Vagina (tissue), 2 donors: ENCODE data around the gene FIS1. TPM values are rescaled to one million over a fixed set of nuclear protein-coding genes. Genes with fewer than 3 reads are reported as not detected.
"Not testable (repeated sequence)": the region's sequence is repeated elsewhere in the genome, so short reads cannot be mapped to it uniquely, and the experiment has no call there.

Source experiments
- DNase-seq, 2 donors: peaks; one replicate each; pipeline ENCODE4 v3.0.0-alpha.2; 2017; ENCODE audit errors: extremely low spot score in 2 of 2
- H3K27ac ChIP-seq: fragments of 200-600 bp; sonication (generic); one replicate; pipeline ENCODE4 v1.5.1; 2019
- H3K27me3 ChIP-seq: fragments of 200-600 bp; sonication (generic); one replicate; pipeline ENCODE4 v1.5.1; 2019
- H3K36me3 ChIP-seq, 2 donors: fragments of 200-600 bp; sonication (generic); one replicate each; pipeline ENCODE4 v1.5.1; 2017 to 2019
- H3K4me1 ChIP-seq: fragments of 200-600 bp; sonication (generic); one replicate; pipeline ENCODE4 v1.5.1; 2019
- H3K4me3 ChIP-seq, 2 donors: fragments of 200-600 bp; sonication (generic); 1 replicate in 1 of 2; 2 replicates in 1 of 2; pipeline ENCODE4 v1.5.1; 2016 to 2019
- H3K9me3 ChIP-seq: fragments of 200-600 bp; sonication (generic); one replicate; pipeline ENCODE4 v1.5.1; 2019
- POLR2A ChIP-seq, 2 donors: fragments of 450-650 bp; IDR thresholded peaks; one replicate each; pipeline ENCODE4 v1.6.1; 2017; ENCODE audit warnings: antibody characterized with exemption in 2 of 2, mild to moderate bottlenecking in 2 of 2, moderate library complexity in 2 of 2
- POLR2AphosphoS5 ChIP-seq, 2 donors: sonication (generic); formaldehyde crosslinking; IDR thresholded peaks; one replicate each; pipeline ENCODE4 v1.9.0; 2017; ENCODE audit warnings: antibody characterized with exemption in 2 of 2, mild to moderate bottlenecking in 2 of 2, low read depth in 1 of 2; ENCODE audit not compliant: insufficient read depth in 1 of 2
- intact Hi-C: fragments of 100-400 bp; cut with DNase I; formaldehyde crosslinking; loops from one replicate; pipeline ENCODE4 v1.15.1; 2023
- total RNA-seq: library from RNA; depleted of rRNA; stranded (reverse); fragments of >200 nt; gene quantifications from one replicate; pipeline ENCODE4 v1.2.3, GENCODE V29; 2016
- TF ChIP-seq, protein P1 (sequence below), 3 experiments: fragments of 450-650 bp in 2 of 3; fragments of 200-600 bp in 1 of 3; sonication (generic) in 1 of 3; IDR thresholded peaks; one replicate each; pipeline ENCODE4 v1.5.1; 2017 to 2019; ENCODE audit warnings: antibody characterized with exemption in 3 of 3, mild to moderate bottlenecking in 2 of 3, moderate library complexity in 2 of 3

FIS1 gene
- 204 TPM for total RNA-seq

- H3K9me3 ChIP-seq, result no peaks in the 10 kb centered on the region
- H3K27me3 ChIP-seq, result no peaks in the 10 kb centered on the region
- H3K36me3 ChIP-seq, result peaks cover 0 to 12% of the 10 kb centered on the region in 2 donors
- H3K27ac ChIP-seq, result peak within 1 kb of the TSS; percentile 97
- TF ChIP-seq, protein P1, sequence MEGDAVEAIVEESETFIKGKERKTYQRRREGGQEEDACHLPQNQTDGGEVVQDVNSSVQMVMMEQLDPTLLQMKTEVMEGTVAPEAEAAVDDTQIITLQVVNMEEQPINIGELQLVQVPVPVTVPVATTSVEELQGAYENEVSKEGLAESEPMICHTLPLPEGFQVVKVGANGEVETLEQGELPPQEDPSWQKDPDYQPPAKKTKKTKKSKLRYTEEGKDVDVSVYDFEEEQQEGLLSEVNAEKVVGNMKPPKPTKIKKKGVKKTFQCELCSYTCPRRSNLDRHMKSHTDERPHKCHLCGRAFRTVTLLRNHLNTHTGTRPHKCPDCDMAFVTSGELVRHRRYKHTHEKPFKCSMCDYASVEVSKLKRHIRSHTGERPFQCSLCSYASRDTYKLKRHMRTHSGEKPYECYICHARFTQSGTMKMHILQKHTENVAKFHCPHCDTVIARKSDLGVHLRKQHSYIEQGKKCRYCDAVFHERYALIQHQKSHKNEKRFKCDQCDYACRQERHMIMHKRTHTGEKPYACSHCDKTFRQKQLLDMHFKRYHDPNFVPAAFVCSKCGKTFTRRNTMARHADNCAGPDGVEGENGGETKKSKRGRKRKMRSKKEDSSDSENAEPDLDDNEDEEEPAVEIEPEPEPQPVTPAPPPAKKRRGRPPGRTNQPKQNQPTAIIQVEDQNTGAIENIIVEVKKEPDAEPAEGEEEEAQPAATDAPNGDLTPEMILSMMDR (IDR thresholded peaks at IDR 0.05), result peak; percentile 30 to 90 (median 90)
- TF ChIP-seq POLR2A (IDR thresholded peaks at IDR 0.05), result peak in 1 of 2 donors; percentile 71
- TF ChIP-seq POLR2AphosphoS5 (IDR thresholded peaks at IDR 0.05; ENCODE audit: insufficient read depth in 1 of 2, low read depth in 1 of 2), result peak; percentile 90 to 98
- DNase-seq, result no peak
- peak within 1 kb of the TSS; percentile 77 to 85 for H3K4me3 ChIP-seq
- H3K4me1 ChIP-seq, result peaks cover 52% of the 10 kb centered on the region
- intact Hi-C loops, result no loop called here
Observed at GRCh38 chr7:101244375-101245146, at the start of gene FIS1. Gene FIS1, minus strand, starts transcription at chr7:101245081. Its CDS starts 77 bp downstream, at chr7:101245004.

DNA sequence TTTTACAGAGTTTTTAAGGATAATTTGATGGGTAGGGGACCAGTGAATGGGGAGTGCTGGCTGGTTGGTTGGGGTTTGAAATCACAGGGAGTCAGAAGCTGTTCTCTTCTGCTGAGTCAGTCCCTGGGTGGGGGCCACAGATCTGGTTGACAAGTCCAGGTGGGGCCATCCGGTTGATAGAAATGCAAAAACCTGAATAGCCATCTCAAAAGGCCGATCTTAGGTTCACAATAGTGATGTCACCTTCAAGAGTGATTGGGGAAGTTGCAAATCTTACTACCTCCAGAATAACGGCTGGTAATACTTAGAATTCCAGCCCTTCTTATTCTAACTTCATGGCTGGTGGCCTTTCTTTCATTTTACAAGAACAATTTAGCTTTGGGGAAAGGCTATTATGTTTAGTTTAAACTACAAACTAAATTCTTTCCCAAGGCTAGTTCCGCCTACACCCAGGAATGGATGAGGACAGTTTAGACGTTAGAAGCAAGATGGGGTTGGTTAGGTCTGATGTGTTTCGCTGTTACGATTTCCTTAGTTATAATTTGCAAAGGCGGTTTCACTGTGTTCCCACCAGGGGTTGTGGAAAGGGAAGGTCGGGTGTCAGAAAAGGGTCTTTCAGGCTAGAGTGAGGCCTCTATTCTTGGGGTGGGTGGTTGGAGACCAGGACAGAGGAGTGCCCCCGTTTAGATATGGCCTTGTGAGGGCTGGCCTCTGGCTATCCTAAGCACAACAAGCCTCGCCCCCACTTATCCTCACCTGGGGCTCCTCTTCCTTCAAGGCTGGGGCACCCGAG lies 49.4 kb upstream of the FIS1 start:
- TF ChIP-seq, protein P1 (IDR thresholded peaks at IDR 0.05), result no peak
- TF ChIP-seq POLR2A (IDR thresholded peaks at IDR 0.05) (no peak), POLR2AphosphoS5 (IDR thresholded peaks at IDR 0.05; ENCODE audit: insufficient read depth in 1 of 2, low read depth in 1 of 2) (no peak)
- intact Hi-C loops, result no loop called here
- H3K27ac ChIP-seq, result no peak overlapping the region
- DNase-seq, result no peak
- no peaks in the 10 kb centered on the region for H3K36me3 ChIP-seq
- no peak overlapping the region for H3K4me3 ChIP-seq
- H3K4me1 ChIP-seq, result peaks cover under 1% of the 10 kb centered on the region
- peaks cover 3% of the 10 kb centered on the region for H3K27me3 ChIP-seq
- H3K9me3 ChIP-seq, result no peaks in the 10 kb centered on the region

GRCh38 chr7:101293069-101294021 lies 48.5 kb upstream of the FIS1 start:
- DNase-seq, H3K4me3 ChIP-seq, H3K27ac ChIP-seq, H3K27me3 ChIP-seq, H3K9me3 ChIP-seq, H3K36me3 ChIP-seq, intact Hi-C loops, H3K4me1 ChIP-seq: not testable (repeated sequence)

GRCh38 chr7:101292566-101292965 lies 47.7 kb upstream of the FIS1 start:
- H3K36me3 ChIP-seq, H3K4me1 ChIP-seq, H3K4me3 ChIP-seq, H3K9me3 ChIP-seq, H3K27ac ChIP-seq, H3K27me3 ChIP-seq, DNase-seq, intact Hi-C loops: not testable (repeated sequence)

- H3K9me3 ChIP-seq, H3K4me1 ChIP-seq, H3K27me3 ChIP-seq, H3K36me3 ChIP-seq, intact Hi-C loops, DNase-seq, H3K4me3 ChIP-seq, H3K27ac ChIP-seq: not testable (repeated sequence)
- TF ChIP-seq, protein P1 (IDR thresholded peaks at IDR 0.05), result peak in 2 of 3 experiments; percentile 22 to 59
Observed at GRCh38 chr7:101290186-101291037, 45.5 kb upstream of the FIS1 start.

DNA sequence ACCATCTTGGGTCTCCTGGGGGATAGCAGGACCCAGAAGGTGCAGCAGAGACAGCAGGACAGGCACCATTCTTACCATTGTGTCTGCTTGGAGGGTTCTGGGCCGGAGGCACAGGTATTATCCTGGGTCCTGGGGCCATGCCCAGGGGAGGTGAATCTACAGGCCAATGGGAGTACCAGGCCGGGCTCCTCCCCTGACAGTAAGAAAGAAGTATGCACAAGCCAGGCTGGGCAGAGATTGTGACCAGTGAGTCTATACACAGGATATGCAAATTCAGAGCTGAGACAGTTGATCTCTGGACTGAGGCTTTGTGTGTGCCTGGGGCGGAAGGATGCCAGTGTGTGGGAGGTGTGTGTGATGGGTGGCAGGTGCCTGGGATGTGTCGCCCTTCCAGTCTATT lies 44.8 kb upstream of the FIS1 start:
- H3K4me3 ChIP-seq, H3K4me1 ChIP-seq, H3K27ac ChIP-seq, H3K36me3 ChIP-seq, H3K27me3 ChIP-seq, H3K9me3 ChIP-seq, DNase-seq: not testable (repeated sequence)
- intact Hi-C loops, result loop anchor here (10.0 kb wide), 1 partner anchor 95 kb away; no protein-coding TSS in a partner anchor
